NCI-H2107 treated with DMSO at 0.1 percent for 48 hours (cell line): Measurements from ENCODE around the gene RPL10.

Experiments used
- DNase-seq: peaks from one replicate; lab custom pipeline; 2025; ENCODE audit not compliant: unreplicated experiment; lab: John Stamatoyannopoulos, UW

The RPL10 gene

GRCh38 chrX:154397888-154398667 is at the start of gene RPL10:
RPL10 (plus strand) TSS chrX:154398377; CDS start chrX:154398520, 143 bp downstream.
- DNase-seq: peak; percentile 94

- DNase-seq: no peak
These were observed 49.4 kb upstream of the RPL10 start for GRCh38 chrX:154348646-154349358.

- no peak for DNase-seq
These were observed 48.7 kb upstream of the RPL10 start for GRCh38 chrX:154349359-154349935.

- DNase-seq: no peak
These were observed 48.2 kb upstream of the RPL10 start for GRCh38 chrX:154349979-154350378.

- no peak for DNase-seq
These were observed 47.6 kb upstream of the RPL10 start for GRCh38 chrX:154350429-154351182.

- no peak for DNase-seq
These were observed 46.8 kb upstream of the RPL10 start for GRCh38 chrX:154351183-154352011.

- no peak for DNase-seq
These were observed 46.2 kb upstream of the RPL10 start for GRCh38 chrX:154352012-154352401.

- no peak for DNase-seq
These were observed 45.7 kb upstream of the RPL10 start for GRCh38 chrX:154352466-154352865.

- no peak for DNase-seq
These were observed 44.9 kb upstream of the RPL10 start for GRCh38 chrX:154353172-154353843.

GRCh38 chrX:154354013-154354412 is 44.2 kb upstream of the RPL10 start:
- no peak for DNase-seq

GRCh38 chrX:154354516-154354915 is 43.7 kb upstream of the RPL10 start:
- DNase-seq: no peak

GRCh38 chrX:154355094-154355775 is 42.9 kb upstream of the RPL10 start:
- no peak for DNase-seq

- DNase-seq: no peak
These were observed 42.4 kb upstream of the RPL10 start for GRCh38 chrX:154355776-154356140.

- no peak for DNase-seq
These were observed 41.6 kb upstream of the RPL10 start for GRCh38 chrX:154356596-154356995.

- DNase-seq: no peak
These were observed 41.0 kb upstream of the RPL10 start for GRCh38 chrX:154357205-154357604.

- no peak for DNase-seq
These were observed 40.2 kb upstream of the RPL10 start for GRCh38 chrX:154358011-154358410.

GRCh38 chrX:154358829-154359228 is 39.3 kb upstream of the RPL10 start:
- DNase-seq: no peak

GRCh38 chrX:154359362-154360154 is 38.6 kb upstream of the RPL10 start:
- no peak for DNase-seq
